Measurements from ENCODE around the gene TBATA.
"Not testable (repeated sequence)": the region's sequence is repeated elsewhere in the genome, so short reads cannot be mapped to it uniquely, and the experiment has no call there.

Gene TBATA

GRCh38 chr10:70777063-70777875 lies 7.9 kb downstream of the TBATA start:
- DNase-seq, result no peak

GRCh38 chr10:70776455-70777005 lies 8.6 kb downstream of the TBATA start:
- DNase-seq, result no peak

GRCh38 chr10:70775679-70776454 lies 9.3 kb downstream of the TBATA start:
- DNase-seq, result no peak

GRCh38 chr10:70774810-70775678 lies 10.1 kb downstream of the TBATA start:
- no peak for DNase-seq

DNA sequence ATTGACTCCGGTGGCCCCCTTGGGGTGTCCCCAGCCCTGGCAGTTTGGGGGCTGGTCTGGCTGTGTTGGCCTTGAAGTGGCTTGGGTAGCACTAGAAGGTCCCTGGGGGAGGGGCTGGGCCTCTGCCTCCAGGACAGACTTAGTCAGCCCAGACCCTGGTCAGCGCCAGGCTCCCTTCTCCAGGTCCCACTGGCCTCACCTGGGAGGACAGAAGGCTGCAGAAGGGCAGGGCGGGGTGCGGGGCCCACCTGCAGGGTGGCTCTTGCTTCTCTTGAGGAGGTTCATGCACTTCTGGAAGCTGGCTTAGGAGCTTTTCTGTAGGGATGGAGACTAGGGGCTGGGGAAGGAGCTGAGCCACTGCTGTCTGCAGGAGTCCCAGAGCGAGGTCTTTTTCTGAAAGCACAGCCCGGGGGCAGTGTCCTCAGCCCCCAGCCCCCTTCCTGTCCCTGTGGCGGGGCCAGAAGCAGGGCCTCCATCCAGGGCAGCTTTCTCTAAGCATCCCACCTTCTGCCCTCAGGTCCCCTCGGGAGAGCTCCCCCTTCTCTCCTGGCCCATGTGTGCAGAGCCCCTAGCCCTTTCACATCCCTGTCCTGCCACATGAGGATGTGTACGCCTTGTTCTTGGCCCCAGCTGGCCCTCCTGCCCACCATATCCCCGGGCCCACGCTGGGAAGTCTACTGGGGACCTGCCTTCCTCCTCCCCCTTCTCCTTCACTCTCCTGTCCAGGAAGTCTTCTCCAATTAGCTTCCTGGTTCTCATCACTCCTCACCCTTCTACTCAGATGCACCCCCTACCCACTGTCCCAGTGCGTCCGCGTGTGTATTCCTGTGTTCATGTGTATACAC lies 11.0 kb downstream of the TBATA start:
- DNase-seq, result no peak

DNA sequence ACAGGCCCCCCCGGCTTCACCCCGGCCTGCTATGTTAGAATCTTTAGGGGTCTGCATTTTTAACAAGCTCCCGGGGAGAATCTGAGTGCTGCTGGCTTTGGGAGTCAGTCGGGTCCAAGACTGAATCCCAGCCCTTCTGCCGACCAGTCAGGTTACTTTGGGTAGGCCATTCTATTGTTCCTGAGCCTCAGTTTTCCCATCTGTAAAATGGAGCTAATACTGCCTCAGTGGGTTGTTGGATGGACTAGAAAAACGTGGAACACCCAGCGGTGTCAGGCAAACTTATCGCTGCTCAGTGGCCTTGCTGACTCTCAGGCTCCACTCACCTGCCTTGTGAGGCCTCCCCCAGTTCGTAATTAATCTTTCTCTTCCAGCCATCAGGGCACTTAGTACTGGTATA lies 11.7 kb downstream of the TBATA start:
- DNase-seq, result no peak

- DNase-seq, result no peak
Observed at GRCh38 chr10:70772627-70773026, 12.6 kb downstream of the TBATA start.

DNA sequence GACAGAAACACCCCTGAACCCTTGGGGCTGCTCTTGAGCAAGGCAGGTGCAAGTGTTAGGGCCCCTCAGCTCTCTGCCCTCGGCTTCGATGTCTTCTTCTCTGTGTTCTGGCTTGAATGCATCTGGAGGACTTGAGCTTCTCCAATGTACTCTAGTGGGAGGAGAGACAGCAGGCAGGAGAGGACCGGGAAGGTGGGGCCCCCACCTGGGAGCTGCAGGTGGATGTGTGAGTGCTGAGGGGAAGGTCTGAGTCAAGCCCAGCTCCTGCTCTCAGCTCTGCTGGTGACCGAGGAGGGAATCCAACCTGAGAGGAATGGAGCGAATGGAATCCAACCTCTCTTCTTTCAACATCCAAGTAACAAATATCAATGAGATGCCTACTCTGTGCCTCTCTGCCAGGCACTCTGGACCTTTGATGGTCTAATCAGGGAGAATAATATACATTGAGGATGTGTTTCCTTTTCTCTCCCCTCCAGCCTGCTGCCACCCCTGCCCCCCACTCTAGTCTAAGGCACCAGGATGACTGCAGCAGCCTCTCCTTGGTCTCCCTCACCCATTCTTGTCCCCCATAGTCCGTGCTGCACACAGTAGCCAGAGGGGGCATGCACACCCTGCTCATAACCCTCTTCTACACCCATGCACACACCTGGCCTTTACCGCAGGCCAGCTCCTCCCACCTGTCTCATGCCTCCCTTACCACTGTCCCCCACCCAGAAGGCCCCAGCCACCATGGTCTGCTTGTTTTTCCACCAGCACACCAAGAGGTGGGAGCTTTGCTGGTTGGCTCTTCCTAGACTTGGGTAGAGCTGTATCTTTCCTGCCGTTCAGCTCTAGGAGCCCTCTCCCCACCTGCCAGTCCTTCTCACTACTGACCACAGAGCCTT lies 13.6 kb downstream of the TBATA start:
- no peak for DNase-seq

DNA sequence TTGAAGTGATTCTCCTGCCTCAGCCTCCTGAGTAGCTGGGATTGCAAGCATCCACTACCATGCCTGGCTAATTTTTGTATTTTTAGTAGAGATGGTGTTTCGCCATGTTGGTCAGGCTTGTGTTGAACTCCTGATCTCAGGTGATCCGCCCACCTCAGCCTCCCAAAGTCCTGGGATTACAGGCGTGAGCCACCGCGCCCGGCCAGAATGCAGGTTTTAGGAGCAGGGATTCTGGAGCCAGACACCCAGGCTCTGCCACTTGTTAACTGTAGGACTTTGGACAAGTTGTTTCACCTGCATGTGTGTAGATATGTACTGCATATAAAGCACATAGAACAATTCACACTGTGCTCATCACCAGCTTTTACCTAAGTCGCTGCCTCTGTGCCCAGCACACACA lies 14.7 kb downstream of the TBATA start:
- not testable (repeated sequence) for DNase-seq

- DNase-seq, result no peak
Observed at GRCh38 chr10:70770001-70770400, 15.2 kb downstream of the TBATA start.

- DNase-seq, result no peak
Observed at GRCh38 chr10:70769121-70769520, 16.1 kb downstream of the TBATA start.

- DNase-seq, result not testable (repeated sequence)
Observed at GRCh38 chr10:70768026-70768685, 17.0 kb downstream of the TBATA start.

DNA sequence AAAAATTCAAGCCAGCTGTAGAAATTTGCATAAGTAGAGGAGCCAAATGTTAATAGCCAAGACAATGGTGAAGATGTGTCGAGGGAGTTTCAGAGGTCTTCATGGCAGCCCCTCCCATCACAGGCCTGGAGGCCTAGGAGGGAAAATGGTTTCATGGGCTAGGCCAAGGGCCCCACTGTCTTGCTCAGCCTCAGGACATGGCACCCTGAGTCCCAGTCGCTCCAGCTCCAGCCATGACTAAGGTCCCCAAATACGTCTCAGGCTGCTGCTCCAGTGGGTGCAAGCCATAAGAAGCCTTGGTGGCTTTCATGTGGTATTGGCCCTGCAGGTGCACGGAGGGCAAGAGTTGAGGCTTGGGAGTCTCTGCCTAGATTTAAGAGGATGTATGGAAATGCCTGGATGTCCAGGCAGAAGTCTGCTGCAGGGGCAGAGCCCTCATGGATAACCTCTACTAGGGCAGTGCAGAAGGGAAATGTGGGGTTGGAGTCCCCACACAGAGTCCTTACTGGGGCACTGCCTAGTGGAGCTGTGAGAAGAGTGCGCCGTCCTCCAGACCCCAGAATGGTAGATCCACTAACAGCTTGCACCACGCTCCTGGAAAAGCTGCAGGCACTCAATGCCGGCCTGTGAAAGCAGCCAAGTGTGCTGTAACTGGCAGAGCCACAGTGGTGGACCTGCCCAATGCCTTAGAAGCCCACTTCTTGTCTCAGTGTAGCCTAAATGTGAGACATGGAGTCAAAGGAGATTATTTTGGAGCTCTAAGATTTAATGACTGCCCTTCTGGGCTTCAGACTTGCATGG lies 19.2 kb downstream of the TBATA start:
- no peak for DNase-seq

DNA sequence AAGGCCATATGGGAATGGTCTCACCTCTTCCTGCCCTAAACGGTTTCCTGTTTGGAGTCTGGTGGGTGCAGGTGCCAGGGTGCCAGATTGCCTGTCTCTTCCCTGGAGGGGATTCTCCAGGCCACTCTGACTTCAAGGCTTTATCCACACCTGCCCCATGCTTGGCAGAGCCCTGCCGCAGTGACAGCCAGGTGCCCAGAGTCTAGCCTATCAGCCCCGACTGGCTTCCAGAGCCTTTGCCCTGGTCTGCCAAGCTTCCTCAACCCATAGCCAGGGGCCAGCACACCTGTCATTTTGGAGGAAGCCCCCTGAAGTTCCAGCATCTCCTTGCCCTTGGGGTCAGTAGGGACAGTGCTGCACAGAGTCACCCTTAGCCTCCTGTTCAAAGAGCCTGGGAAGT lies 21.6 kb downstream of the TBATA start:
- DNase-seq, result no peak

DNA sequence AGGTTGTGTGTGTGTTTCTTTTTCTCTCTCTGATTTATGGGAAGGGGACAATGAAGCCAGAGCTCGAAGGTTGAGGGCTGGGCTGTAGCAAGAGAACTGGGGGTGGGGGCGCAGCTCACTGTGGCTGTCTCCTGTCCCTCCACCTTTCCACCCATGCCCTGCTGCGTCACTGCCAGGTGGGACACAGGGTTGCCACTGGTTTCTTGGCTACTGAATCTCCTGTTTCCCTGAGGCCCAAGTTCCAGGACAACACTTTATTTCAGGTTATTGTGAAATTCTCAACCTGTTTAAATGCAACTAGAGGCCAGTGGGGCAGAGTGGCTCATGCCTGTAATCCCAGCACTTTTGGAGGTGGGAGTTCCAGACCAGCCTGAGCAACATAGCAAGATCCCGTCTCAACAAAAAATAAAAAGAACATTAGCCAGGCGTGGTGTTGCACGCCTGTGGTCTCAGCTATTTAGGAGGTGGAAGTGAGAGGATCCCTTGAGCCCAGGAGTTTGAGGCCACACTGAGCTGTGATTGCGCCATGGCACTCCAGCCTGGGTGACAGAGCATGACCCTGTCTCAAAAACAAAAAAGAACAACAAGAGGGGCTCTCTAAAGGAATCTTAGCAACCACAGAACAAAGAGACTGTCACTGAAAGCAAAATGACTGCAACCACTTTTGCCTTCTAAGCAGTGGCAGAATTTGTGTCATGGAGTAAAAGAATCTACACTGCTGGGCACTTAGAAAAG lies 22.6 kb downstream of the TBATA start:
- DNase-seq, result no peak

GRCh38 chr10:70761727-70762350 lies 23.3 kb downstream of the TBATA start:
- no peak for DNase-seq

GRCh38 chr10:70761031-70761601 lies 24.1 kb downstream of the TBATA start:
- no peak for DNase-seq

DNA sequence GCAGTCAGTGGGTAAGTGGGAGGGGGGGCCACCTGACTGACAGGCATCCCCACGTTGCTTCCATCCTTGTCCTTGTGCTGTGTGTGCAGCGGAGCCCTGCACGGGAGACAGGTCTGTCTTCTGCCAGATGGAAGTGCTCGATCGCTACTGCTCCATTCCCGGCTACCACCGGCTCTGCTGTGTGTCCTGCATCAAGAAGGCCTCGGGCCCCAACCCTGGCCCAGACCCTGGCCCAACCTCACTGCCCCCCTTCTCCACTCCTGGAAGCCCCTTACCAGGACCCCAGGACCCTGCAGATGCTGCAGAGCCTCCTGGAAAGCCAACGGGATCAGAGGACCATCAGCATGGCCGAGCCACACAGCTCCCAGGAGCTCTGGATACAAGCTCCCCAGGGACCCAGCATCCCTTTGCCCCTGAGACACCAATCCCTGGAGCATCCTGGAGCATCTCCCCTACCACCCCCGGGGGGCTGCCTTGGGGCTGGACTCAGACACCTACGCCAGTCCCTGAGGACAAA lies 24.8 kb downstream of the TBATA start:
- DNase-seq, result no peak
